ENCODE data around the gene IL15RA.

GRCh38 chr10:5942001-5942400, 35.3 kb downstream of the IL15RA start:
- TF ChIP-seq CTCF (IDR thresholded peaks at IDR 0.05; ENCODE audit: insufficient read depth, low read length), result no peak
- no peak for TF ChIP-seq POLR2AphosphoS5 (IDR thresholded peaks at IDR 0.05; ENCODE audit: low read depth)
- no peak for TF ChIP-seq REST (IDR thresholded peaks at IDR 0.05; ENCODE audit: insufficient replicate concordance, low read depth)
- no peak for TF ChIP-seq SPI1 (IDR thresholded peaks at IDR 0.05; ENCODE audit: borderline replicate concordance, low read depth)
- no peak for TF ChIP-seq GABPA (IDR thresholded peaks at IDR 0.05; ENCODE audit: low read depth)
